ENCODE data around the gene PPIL6.
"Not testable (repeated sequence)": the region's sequence is repeated elsewhere in the genome, so short reads cannot be mapped to it uniquely, and the experiment has no call there.

The PPIL6 gene

GRCh38 chr6:109461205-109461604, 20.8 kb upstream of the PPIL6 start:
- not testable (repeated sequence) for H3K27ac ChIP-seq (ENCODE audit: low read depth, low read length)

GRCh38 chr6:109460161-109460829, 19.9 kb upstream of the PPIL6 start:
- Histone ChIP-seq H3K4me3 (ENCODE audit: low read length) (no peak overlapping the region), H3K9ac (ENCODE audit: low read length) (no peak overlapping the region), H3K27ac (ENCODE audit: low read depth, low read length) (no peak overlapping the region), H3K36me3 (ENCODE audit: control insufficient read depth, insufficient read depth, low read length) (no peaks in the 10 kb centered on the region), H3K4me1 (ENCODE audit: control insufficient read depth, insufficient read depth, low read length) (peaks cover 1% of the 10 kb centered on the region), H3K27me3 (ENCODE audit: control insufficient read depth, insufficient read depth, low read length) (no peaks in the 10 kb centered on the region)

More at GRCh38 chr6:109461205-109461604, 20.8 kb upstream of the PPIL6 start:
- not testable (repeated sequence) for H3K9ac ChIP-seq (ENCODE audit: low read length); H3K4me1 ChIP-seq (ENCODE audit: control insufficient read depth, insufficient read depth, low read length); H3K36me3 ChIP-seq (ENCODE audit: control insufficient read depth, insufficient read depth, low read length); H3K4me3 ChIP-seq (ENCODE audit: low read length); H3K27me3 ChIP-seq (ENCODE audit: control insufficient read depth, insufficient read depth, low read length)

- no peak overlapping the region for H3K27ac ChIP-seq (ENCODE audit: low read depth, low read length)
- no peaks in the 10 kb centered on the region for H3K36me3 ChIP-seq (ENCODE audit: control insufficient read depth, insufficient read depth, low read length)
Observed at GRCh38 chr6:109458774-109459531, 18.5 kb upstream of the PPIL6 start.

GRCh38 chr6:109457562-109457996, 17.2 kb upstream of the PPIL6 start:
- Histone ChIP-seq H3K4me3 (ENCODE audit: low read length) (no peak overlapping the region), H3K4me1 (ENCODE audit: control insufficient read depth, insufficient read depth, low read length) (peaks cover 3% of the 10 kb centered on the region), H3K36me3 (ENCODE audit: control insufficient read depth, insufficient read depth, low read length) (peaks cover 8% of the 10 kb centered on the region), H3K27ac (ENCODE audit: low read depth, low read length) (no peak overlapping the region), H3K9ac (ENCODE audit: low read length) (no peak overlapping the region), H3K27me3 (ENCODE audit: control insufficient read depth, insufficient read depth, low read length) (no peaks in the 10 kb centered on the region)

More at GRCh38 chr6:109458774-109459531, 18.5 kb upstream of the PPIL6 start:
- H3K9ac ChIP-seq (ENCODE audit: low read length) = no peak overlapping the region
- H3K27me3 ChIP-seq (ENCODE audit: control insufficient read depth, insufficient read depth, low read length) = no peaks in the 10 kb centered on the region
- H3K4me3 ChIP-seq (ENCODE audit: low read length) = no peak overlapping the region
- peaks cover 3% of the 10 kb centered on the region for H3K4me1 ChIP-seq (ENCODE audit: control insufficient read depth, insufficient read depth, low read length)

GRCh38 chr6:109456710-109457561, 16.5 kb upstream of the PPIL6 start:
- Histone ChIP-seq H3K9ac (ENCODE audit: low read length) (no peak overlapping the region), H3K36me3 (ENCODE audit: control insufficient read depth, insufficient read depth, low read length) (peaks cover 8% of the 10 kb centered on the region), H3K4me3 (ENCODE audit: low read length) (peak overlapping the region; percentile 97), H3K4me1 (ENCODE audit: control insufficient read depth, insufficient read depth, low read length) (peaks cover 3% of the 10 kb centered on the region), H3K27me3 (ENCODE audit: control insufficient read depth, insufficient read depth, low read length) (no peaks in the 10 kb centered on the region), H3K27ac (ENCODE audit: low read depth, low read length) (no peak overlapping the region)

- peak overlapping the region; percentile 97 for H3K4me3 ChIP-seq (ENCODE audit: low read length)
Observed at GRCh38 chr6:109456111-109456583, 15.7 kb upstream of the PPIL6 start.

GRCh38 chr6:109455437-109456110, 15.1 kb upstream of the PPIL6 start, which contains the start of gene MICAL1:
Gene MICAL1, minus strand, starts transcription at chr6:109455772. Its CDS starts 1,576 bp downstream, at chr6:109454196.
- H3K4me3 ChIP-seq (ENCODE audit: low read length) = peak within 1 kb of the TSS; percentile 97
- peaks cover 3% of the 10 kb centered on the region for H3K4me1 ChIP-seq (ENCODE audit: control insufficient read depth, insufficient read depth, low read length)
- H3K27me3 ChIP-seq (ENCODE audit: control insufficient read depth, insufficient read depth, low read length) = no peaks in the 10 kb centered on the region
- peaks cover 8% of the 10 kb centered on the region for H3K36me3 ChIP-seq (ENCODE audit: control insufficient read depth, insufficient read depth, low read length)
- H3K27ac ChIP-seq (ENCODE audit: low read depth, low read length) = peak within 1 kb of the TSS; percentile 48
- H3K9ac ChIP-seq (ENCODE audit: low read length) = peak within 1 kb of the TSS; percentile 82

More at GRCh38 chr6:109456111-109456583, 15.7 kb upstream of the PPIL6 start:
- H3K27ac ChIP-seq (ENCODE audit: low read depth, low read length) = peak overlapping the region; percentile 20
- H3K4me1 ChIP-seq (ENCODE audit: control insufficient read depth, insufficient read depth, low read length) = peaks cover 3% of the 10 kb centered on the region
- peaks cover 8% of the 10 kb centered on the region for H3K36me3 ChIP-seq (ENCODE audit: control insufficient read depth, insufficient read depth, low read length)
- peak overlapping the region; percentile 46 for H3K9ac ChIP-seq (ENCODE audit: low read length)
- no peaks in the 10 kb centered on the region for H3K27me3 ChIP-seq (ENCODE audit: control insufficient read depth, insufficient read depth, low read length)

GRCh38 chr6:109454496-109455436, 14.3 kb upstream of the PPIL6 start:
- Histone ChIP-seq H3K4me3 (ENCODE audit: low read length) (peak overlapping the region; percentile 97), H3K9ac (ENCODE audit: low read length) (peak overlapping the region; percentile 82), H3K4me1 (ENCODE audit: control insufficient read depth, insufficient read depth, low read length) (peaks cover 3% of the 10 kb centered on the region), H3K36me3 (ENCODE audit: control insufficient read depth, insufficient read depth, low read length) (peaks cover 8% of the 10 kb centered on the region), H3K27me3 (ENCODE audit: control insufficient read depth, insufficient read depth, low read length) (no peaks in the 10 kb centered on the region), H3K27ac (ENCODE audit: low read depth, low read length) (peak overlapping the region; percentile 48)

- peak overlapping the region; percentile 52 for H3K4me3 ChIP-seq (ENCODE audit: low read length)
- peaks cover 3% of the 10 kb centered on the region for H3K4me1 ChIP-seq (ENCODE audit: control insufficient read depth, insufficient read depth, low read length)
- no peaks in the 10 kb centered on the region for H3K27me3 ChIP-seq (ENCODE audit: control insufficient read depth, insufficient read depth, low read length)
- no peak overlapping the region for H3K9ac ChIP-seq (ENCODE audit: low read length)
- H3K36me3 ChIP-seq (ENCODE audit: control insufficient read depth, insufficient read depth, low read length) = peaks cover 8% of the 10 kb centered on the region
- H3K27ac ChIP-seq (ENCODE audit: low read depth, low read length) = no peak overlapping the region
Observed at GRCh38 chr6:109453594-109454495, 13.4 kb upstream of the PPIL6 start.

- H3K4me3 ChIP-seq (ENCODE audit: low read length) = no peak overlapping the region
- H3K27ac ChIP-seq (ENCODE audit: low read depth, low read length) = no peak overlapping the region
- no peaks in the 10 kb centered on the region for H3K27me3 ChIP-seq (ENCODE audit: control insufficient read depth, insufficient read depth, low read length)
- peaks cover 8% of the 10 kb centered on the region for H3K36me3 ChIP-seq (ENCODE audit: control insufficient read depth, insufficient read depth, low read length)
- H3K4me1 ChIP-seq (ENCODE audit: control insufficient read depth, insufficient read depth, low read length) = peaks cover 3% of the 10 kb centered on the region
- H3K9ac ChIP-seq (ENCODE audit: low read length) = no peak overlapping the region
Observed at GRCh38 chr6:109453156-109453555, 12.7 kb upstream of the PPIL6 start.
